ENCODE results near the gene GPS1. TPM values are rescaled to one million over a fixed set of nuclear protein-coding genes. Genes with fewer than 3 reads are reported as not detected.

The GPS1 gene
- total and polyA plus RNA-seq, 2 experiments from 2014 or later, result 136 to 242 TPM

DNA sequence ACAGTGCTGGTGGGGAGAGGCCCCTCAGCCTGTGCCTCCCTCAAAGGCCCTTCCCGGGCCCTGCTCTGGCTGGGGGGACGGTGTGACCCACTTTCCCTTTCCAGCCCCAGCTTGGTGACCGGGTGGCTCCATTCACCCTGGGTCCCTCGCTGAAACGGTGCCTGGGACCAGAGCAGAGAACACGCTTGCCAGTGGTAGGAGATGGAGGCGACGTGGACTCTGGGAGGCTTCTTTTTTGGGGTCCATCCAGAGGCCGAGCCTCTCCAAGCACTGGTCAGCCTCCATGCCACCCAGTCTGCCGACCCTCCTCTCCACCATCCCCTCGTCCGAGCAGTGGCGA is 36.8 kb upstream of the GPS1 start:
- Mint-ChIP-seq H3K9me3 (no peaks in the 10 kb centered on the region), H3K27ac (no peak overlapping the region), H3K4me1 (no peaks in the 10 kb centered on the region), H3K27me3 (ENCODE audit: insufficient read depth, low read depth, poor library complexity) (peaks cover 10% of the 10 kb centered on the region), H3K36me3 (ENCODE audit: low read depth) (peaks cover 6% of the 10 kb centered on the region; the same call in 1 of the 3 replicates), H3K4me3 (no peak overlapping the region)
- Histone ChIP-seq H3K27me3 (ENCODE audit: insufficient read depth) (no peaks in the 10 kb centered on the region), H3K27ac (ENCODE audit: low read depth) (no peak overlapping the region), H2AFZ (no peak overlapping the region), H3K79me2 (replicated peaks; ENCODE audit: insufficient read depth) (no peaks in the 10 kb centered on the region), H4K20me1 (replicated peaks; ENCODE audit: insufficient read depth) (no peaks in the 10 kb centered on the region; the same call in 1 of the 2 replicates), H3K4me2 (no peak overlapping the region), H3K36me3 (ENCODE audit: insufficient read depth) (no peaks in the 10 kb centered on the region), H3K4me1 (ENCODE audit: insufficient read depth) (no peaks in the 10 kb centered on the region; the same call in 1 of the 2 replicates), H3K4me3 (no peak overlapping the region), H3F3A (replicated peaks; ENCODE audit: low read depth) (0 out of 2 replicates have a peak, but pooled peaks cover 4% of the 10 kb centered on the region), H3K9me2 (ENCODE audit: insufficient read depth) (no peaks in the 10 kb centered on the region)
- DNase-seq (ENCODE audit: low spot score) (no peak), ATAC-seq (no peak)
- TF ChIP-seq ZNF462 (CRISPR knock-in tag; IDR thresholded peaks at IDR 0.05) (no peak), EZH2 (IDR thresholded peaks at IDR 0.05; ENCODE audit: low read depth, unreplicated experiment) (no peak), JUNB (IDR thresholded peaks at IDR 0.05; ENCODE audit: unreplicated experiment) (no peak)

- Mint-ChIP-seq H3K27me3 (ENCODE audit: insufficient read depth, low read depth, poor library complexity) (peaks cover 10% of the 10 kb centered on the region), H3K27ac (no peak overlapping the region), H3K9me3 (no peaks in the 10 kb centered on the region), H3K4me3 (no peak overlapping the region), H3K4me1 (no peaks in the 10 kb centered on the region), H3K36me3 (ENCODE audit: low read depth) (peaks cover 6% of the 10 kb centered on the region; the same call in 1 of the 3 replicates)
- Histone ChIP-seq H3K27ac (ENCODE audit: low read depth) (no peak overlapping the region), H3K9me2 (ENCODE audit: insufficient read depth) (no peaks in the 10 kb centered on the region), H4K20me1 (replicated peaks; ENCODE audit: insufficient read depth) (no peaks in the 10 kb centered on the region; the same call in 1 of the 2 replicates), H3K4me3 (no peak overlapping the region), H3K79me2 (replicated peaks; ENCODE audit: insufficient read depth) (no peaks in the 10 kb centered on the region), H3K4me2 (no peak overlapping the region), H3K36me3 (ENCODE audit: insufficient read depth) (no peaks in the 10 kb centered on the region), H3F3A (replicated peaks; ENCODE audit: low read depth) (0 out of 2 replicates have a peak, but pooled peaks cover 7% of the 10 kb centered on the region), H3K4me1 (ENCODE audit: insufficient read depth) (no peaks in the 10 kb centered on the region; the same call in 1 of the 2 replicates), H2AFZ (no peak overlapping the region), H3K27me3 (ENCODE audit: insufficient read depth) (no peaks in the 10 kb centered on the region)
- no peak for DNase-seq (ENCODE audit: low spot score)
- no peak for ATAC-seq
- TF ChIP-seq STAT1 (IDR thresholded peaks at IDR 0.05; ENCODE audit: unreplicated experiment) (no peak), POLR2AphosphoS5 (IDR thresholded peaks at IDR 0.05; ENCODE audit: low read depth) (no peak), ZNF114 (CRISPR knock-in tag; IDR thresholded peaks at IDR 0.05) (no peak), ZNF331 (CRISPR knock-in tag; IDR thresholded peaks at IDR 0.05; ENCODE audit: low read depth) (no peak), EZH2 (IDR thresholded peaks at IDR 0.05; ENCODE audit: low read depth, unreplicated experiment) (no peak), NANOG (IDR thresholded peaks at IDR 0.05; ENCODE audit: borderline replicate concordance) (no peak)
- TF ChIP-seq, protein P1, sequence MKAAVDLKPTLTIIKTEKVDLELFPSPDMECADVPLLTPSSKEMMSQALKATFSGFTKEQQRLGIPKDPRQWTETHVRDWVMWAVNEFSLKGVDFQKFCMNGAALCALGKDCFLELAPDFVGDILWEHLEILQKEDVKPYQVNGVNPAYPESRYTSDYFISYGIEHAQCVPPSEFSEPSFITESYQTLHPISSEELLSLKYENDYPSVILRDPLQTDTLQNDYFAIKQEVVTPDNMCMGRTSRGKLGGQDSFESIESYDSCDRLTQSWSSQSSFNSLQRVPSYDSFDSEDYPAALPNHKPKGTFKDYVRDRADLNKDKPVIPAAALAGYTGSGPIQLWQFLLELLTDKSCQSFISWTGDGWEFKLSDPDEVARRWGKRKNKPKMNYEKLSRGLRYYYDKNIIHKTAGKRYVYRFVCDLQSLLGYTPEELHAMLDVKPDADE (IDR thresholded peaks at IDR 0.05), result no peak
- TF ChIP-seq, protein P2, sequence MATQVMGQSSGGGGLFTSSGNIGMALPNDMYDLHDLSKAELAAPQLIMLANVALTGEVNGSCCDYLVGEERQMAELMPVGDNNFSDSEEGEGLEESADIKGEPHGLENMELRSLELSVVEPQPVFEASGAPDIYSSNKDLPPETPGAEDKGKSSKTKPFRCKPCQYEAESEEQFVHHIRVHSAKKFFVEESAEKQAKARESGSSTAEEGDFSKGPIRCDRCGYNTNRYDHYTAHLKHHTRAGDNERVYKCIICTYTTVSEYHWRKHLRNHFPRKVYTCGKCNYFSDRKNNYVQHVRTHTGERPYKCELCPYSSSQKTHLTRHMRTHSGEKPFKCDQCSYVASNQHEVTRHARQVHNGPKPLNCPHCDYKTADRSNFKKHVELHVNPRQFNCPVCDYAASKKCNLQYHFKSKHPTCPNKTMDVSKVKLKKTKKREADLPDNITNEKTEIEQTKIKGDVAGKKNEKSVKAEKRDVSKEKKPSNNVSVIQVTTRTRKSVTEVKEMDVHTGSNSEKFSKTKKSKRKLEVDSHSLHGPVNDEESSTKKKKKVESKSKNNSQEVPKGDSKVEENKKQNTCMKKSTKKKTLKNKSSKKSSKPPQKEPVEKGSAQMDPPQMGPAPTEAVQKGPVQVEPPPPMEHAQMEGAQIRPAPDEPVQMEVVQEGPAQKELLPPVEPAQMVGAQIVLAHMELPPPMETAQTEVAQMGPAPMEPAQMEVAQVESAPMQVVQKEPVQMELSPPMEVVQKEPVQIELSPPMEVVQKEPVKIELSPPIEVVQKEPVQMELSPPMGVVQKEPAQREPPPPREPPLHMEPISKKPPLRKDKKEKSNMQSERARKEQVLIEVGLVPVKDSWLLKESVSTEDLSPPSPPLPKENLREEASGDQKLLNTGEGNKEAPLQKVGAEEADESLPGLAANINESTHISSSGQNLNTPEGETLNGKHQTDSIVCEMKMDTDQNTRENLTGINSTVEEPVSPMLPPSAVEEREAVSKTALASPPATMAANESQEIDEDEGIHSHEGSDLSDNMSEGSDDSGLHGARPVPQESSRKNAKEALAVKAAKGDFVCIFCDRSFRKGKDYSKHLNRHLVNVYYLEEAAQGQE (IDR thresholded peaks at IDR 0.05; ENCODE audit: unreplicated experiment), result no peak
Observed at GRCh38 chr17:82015311-82015971, 36.3 kb upstream of the GPS1 start.
